Mammary epithelial cell (primary cell): ENCODE measurements around the gene DNAJC7.

Source experiments
- EZH2 ChIP-seq: IDR thresholded peaks from 2 replicates; pipeline ENCODE4 v1.6.1; 2012; ENCODE audit warnings: low read length, inconsistent platforms, borderline replicate concordance
- TF ChIP-seq, protein P1 (sequence below), 2 donors: IDR thresholded peaks in 1 of 2; conservative IDR thresholded peaks in 1 of 2; 2 replicates each; pipeline ENCODE4 v1.5.1; 2011 to 2012; ENCODE audit warnings: inconsistent platforms in 2 of 2, low read length in 2 of 2, mild to moderate bottlenecking in 2 of 2, control low read depth in 1 of 2, low read depth in 1 of 2; ENCODE audit not compliant: insufficient read depth in 1 of 2; ENCODE audit errors: extremely low read depth in 1 of 2

DNA sequence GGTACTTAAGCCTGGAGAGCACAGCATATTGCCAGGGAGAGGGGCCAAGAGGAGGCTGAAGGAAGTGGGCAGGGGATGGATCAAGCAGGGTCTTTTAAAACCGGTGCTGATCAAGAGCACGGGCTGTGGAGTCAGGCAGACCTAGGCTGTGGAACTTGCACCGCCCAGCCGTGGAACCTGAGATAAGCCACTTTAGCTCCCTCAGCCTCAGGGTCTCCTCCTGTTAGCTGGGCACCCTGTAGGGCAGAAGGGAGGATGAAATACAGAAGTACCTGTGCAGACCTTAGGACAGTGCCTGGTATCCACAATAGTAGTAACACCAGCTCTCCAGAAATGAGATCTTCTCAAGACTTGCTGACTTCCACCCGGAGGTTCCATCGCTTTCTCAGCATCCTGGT is 77.5 kb downstream of the DNAJC7 start:
- TF ChIP-seq, protein P1, sequence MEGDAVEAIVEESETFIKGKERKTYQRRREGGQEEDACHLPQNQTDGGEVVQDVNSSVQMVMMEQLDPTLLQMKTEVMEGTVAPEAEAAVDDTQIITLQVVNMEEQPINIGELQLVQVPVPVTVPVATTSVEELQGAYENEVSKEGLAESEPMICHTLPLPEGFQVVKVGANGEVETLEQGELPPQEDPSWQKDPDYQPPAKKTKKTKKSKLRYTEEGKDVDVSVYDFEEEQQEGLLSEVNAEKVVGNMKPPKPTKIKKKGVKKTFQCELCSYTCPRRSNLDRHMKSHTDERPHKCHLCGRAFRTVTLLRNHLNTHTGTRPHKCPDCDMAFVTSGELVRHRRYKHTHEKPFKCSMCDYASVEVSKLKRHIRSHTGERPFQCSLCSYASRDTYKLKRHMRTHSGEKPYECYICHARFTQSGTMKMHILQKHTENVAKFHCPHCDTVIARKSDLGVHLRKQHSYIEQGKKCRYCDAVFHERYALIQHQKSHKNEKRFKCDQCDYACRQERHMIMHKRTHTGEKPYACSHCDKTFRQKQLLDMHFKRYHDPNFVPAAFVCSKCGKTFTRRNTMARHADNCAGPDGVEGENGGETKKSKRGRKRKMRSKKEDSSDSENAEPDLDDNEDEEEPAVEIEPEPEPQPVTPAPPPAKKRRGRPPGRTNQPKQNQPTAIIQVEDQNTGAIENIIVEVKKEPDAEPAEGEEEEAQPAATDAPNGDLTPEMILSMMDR (conservative IDR thresholded peaks at IDR 0.05 in 1 of 2, IDR thresholded peaks at IDR 0.05 in 1 of 2; ENCODE audit: extremely low read depth in 1 of 2, insufficient read depth in 1 of 2, low read depth in 1 of 2, low read length in 2 of 2): no peak
- no peak for TF ChIP-seq EZH2
